ENCODE measurements around the gene PAK1. TPM values are rescaled to one million over a fixed set of nuclear protein-coding genes. Genes with fewer than 3 reads are reported as not detected.

The PAK1 gene
- total and polyA plus RNA-seq, 9 of the 15 experiments (the other 6 are each of a cell fraction or from before 2014, with no cell fraction given): 0.52 to 11.7 (median 1.9) TPM

DNA sequence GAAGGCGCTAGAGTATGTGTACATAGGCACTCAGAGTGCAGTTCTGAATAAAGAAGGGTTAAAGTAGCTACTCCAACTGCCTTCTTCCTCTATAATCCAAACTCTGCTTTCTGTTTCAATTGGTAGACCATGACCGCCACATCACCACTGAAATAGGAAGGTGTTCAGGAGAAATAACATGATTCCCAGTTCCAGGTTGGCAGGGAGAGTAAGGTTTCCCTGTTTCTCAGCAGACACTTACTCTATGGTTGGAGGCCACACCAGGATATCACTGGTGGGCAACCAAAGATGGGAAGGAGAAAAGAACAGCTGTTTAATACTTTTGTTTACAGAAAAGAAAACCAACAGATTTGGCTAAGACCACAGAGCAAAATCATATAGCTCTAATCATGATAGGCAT lies 37.9 kb downstream of the PAK1 start:
- FAIRE-seq (no peak), DNase-seq (ENCODE audit: extremely low read depth in 1 of 4, low spot score in 3 of 4) (no peak), ATAC-seq (no peak)
- H2AFZ ChIP-seq (ENCODE audit: low read depth, low read length): no peak overlapping the region
- ChIA-PET CTCF (ENCODE audit: low intra/inter-chr PET ratio) (interaction anchor here (0.7 kb wide), 1 partner anchor 132 kb away, joined by 3 read pairs; no protein-coding TSS in a partner anchor), POLR2A (no interaction called here)
- TF ChIP-seq CEBPB (tag; IDR thresholded peaks at IDR 0.05): no peak
- TF ChIP-seq, protein P1, sequence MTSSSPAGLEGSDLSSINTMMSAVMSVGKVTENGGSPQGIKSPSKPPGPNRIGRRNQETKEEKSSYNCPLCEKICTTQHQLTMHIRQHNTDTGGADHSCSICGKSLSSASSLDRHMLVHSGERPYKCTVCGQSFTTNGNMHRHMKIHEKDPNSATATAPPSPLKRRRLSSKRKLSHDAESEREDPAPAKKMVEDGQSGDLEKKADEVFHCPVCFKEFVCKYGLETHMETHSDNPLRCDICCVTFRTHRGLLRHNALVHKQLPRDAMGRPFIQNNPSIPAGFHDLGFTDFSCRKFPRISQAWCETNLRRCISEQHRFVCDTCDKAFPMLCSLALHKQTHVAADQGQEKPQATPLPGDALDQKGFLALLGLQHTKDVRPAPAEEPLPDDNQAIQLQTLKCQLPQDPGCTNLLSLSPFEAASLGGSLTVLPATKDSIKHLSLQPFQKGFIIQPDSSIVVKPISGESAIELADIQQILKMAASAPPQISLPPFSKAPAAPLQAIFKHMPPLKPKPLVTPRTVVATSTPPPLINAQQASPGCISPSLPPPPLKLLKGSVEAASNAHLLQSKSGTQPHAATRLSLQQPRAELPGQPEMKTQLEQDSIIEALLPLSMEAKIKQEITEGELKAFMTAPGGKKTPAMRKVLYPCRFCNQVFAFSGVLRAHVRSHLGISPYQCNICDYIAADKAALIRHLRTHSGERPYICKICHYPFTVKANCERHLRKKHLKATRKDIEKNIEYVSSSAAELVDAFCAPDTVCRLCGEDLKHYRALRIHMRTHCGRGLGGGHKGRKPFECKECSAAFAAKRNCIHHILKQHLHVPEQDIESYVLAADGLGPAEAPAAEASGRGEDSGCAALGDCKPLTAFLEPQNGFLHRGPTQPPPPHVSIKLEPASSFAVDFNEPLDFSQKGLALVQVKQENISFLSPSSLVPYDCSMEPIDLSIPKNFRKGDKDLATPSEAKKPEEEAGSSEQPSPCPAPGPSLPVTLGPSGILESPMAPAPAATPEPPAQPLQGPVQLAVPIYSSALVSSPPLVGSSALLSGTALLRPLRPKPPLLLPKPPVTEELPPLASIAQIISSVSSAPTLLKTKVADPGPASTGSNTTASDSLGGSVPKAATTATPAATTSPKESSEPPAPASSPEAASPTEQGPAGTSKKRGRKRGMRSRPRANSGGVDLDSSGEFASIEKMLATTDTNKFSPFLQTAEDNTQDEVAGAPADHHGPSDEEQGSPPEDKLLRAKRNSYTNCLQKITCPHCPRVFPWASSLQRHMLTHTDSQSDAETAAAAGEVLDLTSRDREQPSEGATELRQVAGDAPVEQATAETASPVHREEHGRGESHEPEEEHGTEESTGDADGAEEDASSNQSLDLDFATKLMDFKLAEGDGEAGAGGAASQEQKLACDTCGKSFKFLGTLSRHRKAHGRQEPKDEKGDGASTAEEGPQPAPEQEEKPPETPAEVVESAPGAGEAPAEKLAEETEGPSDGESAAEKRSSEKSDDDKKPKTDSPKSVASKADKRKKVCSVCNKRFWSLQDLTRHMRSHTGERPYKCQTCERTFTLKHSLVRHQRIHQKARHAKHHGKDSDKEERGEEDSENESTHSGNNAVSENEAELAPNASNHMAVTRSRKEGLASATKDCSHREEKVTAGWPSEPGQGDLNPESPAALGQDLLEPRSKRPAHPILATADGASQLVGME (CRISPR knock-in tag; IDR thresholded peaks at IDR 0.05): no peak
- TF ChIP-seq, protein P2, sequence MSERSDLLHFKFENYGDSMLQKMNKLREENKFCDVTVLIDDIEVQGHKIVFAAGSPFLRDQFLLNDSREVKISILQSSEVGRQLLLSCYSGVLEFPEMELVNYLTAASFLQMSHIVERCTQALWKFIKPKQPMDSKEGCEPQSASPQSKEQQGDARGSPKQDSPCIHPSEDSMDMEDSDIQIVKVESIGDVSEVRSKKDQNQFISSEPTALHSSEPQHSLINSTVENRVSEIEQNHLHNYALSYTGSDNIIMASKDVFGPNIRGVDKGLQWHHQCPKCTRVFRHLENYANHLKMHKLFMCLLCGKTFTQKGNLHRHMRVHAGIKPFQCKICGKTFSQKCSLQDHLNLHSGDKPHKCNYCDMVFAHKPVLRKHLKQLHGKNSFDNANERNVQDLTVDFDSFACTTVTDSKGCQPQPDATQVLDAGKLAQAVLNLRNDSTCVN (CRISPR knock-in tag; IDR thresholded peaks at IDR 0.05): no peak
- TF ChIP-seq, protein P3, sequence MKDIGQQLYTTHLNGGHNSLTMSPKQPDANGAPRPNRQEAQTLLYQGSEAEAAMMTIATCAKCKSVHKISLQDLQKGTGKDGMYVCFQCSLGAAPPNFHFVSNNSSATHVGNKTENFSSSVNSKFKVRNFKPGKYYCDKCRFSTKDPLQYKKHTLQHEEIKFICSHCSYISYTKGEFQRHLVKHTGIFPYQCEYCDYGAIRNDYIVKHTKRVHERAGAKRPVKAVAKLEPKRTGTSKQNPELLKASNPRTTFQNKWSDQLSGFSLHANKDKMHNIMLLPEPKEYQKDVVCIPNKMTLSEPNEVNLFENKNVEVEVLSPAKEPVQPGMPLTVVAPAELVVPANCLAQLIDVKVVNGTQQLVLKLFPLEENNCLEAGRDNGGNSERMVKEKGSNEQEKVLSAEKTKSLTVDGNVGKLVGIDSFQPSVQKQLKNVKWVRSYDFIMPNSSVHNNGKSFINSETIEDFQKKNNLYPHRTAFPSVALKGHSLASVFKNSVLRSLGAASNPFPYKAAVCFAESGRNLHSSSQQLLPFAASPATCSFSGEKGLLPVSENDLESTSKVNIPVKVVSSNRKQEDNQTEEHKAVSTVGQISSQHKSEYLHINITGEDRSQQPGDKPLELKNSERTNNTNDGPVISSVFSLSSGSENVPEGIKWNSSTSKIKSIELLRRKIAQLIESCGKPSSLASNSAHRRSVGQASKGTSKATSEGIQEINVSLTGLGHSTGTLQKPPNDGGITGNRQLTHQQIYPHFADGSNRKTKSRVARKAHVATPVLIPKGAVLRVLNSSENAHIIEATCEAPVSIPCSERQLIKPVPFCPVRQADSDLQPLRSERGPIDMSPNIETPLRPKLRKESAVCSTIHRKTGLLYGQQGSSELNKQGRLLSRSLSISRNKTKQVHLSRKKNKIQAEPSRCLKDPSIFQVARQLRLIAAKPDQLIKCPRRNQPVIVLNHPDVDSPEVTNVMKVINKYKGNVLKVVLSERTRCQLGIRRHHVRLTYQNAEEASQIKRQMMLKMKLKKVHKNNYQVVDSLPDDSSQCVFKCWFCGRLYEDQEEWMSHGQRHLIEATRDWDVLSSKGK (CRISPR knock-in tag; IDR thresholded peaks at IDR 0.05): no peak
- TF ChIP-seq, protein P4, sequence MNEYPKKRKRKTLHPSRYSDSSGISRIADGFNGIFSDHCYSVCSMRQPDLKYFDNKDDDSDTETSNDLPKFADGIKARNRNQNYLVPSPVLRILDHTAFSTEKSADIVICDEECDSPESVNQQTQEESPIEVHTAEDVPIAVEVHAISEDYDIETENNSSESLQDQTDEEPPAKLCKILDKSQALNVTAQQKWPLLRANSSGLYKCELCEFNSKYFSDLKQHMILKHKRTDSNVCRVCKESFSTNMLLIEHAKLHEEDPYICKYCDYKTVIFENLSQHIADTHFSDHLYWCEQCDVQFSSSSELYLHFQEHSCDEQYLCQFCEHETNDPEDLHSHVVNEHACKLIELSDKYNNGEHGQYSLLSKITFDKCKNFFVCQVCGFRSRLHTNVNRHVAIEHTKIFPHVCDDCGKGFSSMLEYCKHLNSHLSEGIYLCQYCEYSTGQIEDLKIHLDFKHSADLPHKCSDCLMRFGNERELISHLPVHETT (CRISPR knock-in tag; conservative IDR thresholded peaks at IDR 0.05 in 1 of 2, IDR thresholded peaks at IDR 0.05 in 1 of 2): no peak
- no peak for TF ChIP-seq MCM7 (IDR thresholded peaks at IDR 0.05)
- no peaks in the 10 kb centered on the region for H3K9me3 ChIP-seq (replicated peaks; ENCODE audit: control insufficient read depth, insufficient read depth, low read depth, low read length)
- H3K36me3 ChIP-seq (ENCODE audit: control insufficient read depth, insufficient read depth, low read length): no peaks in the 10 kb centered on the region
- WGBS (ENCODE audit: insufficient coverage, low coverage, missing lambda C conversion rate): 13% methylated on average over 2 of the region's 2 CpGs
- intact Hi-C loops (cut with micrococcal nuclease): no loop called here
- no peaks in the 10 kb centered on the region; a peak in 1 of 5 replicates for H3K4me1 ChIP-seq (replicated peaks in 1 of 2; ENCODE audit: control insufficient read depth in 2 of 2, insufficient read depth in 2 of 2, low read length in 2 of 2)
- in situ Hi-C loops (cut with MboI): no loop called here
- H3K9ac ChIP-seq (ENCODE audit: insufficient read depth in 1 of 2, low read depth in 2 of 2, low read length in 2 of 2): no peak overlapping the region
- BruUV-seq (replicated peaks): no TSS peak
- no peaks in the 10 kb centered on the region for H4K20me1 ChIP-seq (replicated peaks; ENCODE audit: control insufficient read depth, insufficient read depth, low read length)
- H3K27me3 ChIP-seq (ENCODE audit: control insufficient read depth in 2 of 2, insufficient read depth in 2 of 2, low read length in 2 of 2): no peaks in the 10 kb centered on the region; a peak in 2 of 5 replicates
- no peak overlapping the region for H3K4me3 ChIP-seq
- no peak overlapping the region for H3K27ac ChIP-seq (ENCODE audit: extremely low read depth, low read depth, low read length)
- H3K79me2 ChIP-seq (ENCODE audit: control insufficient read depth, insufficient read depth, low read length): no peaks in the 10 kb centered on the region
- no peak overlapping the region for H3K4me2 ChIP-seq (ENCODE audit: insufficient read depth, low read length)
- no peaks in the 10 kb centered on the region for H3K9me1 ChIP-seq (ENCODE audit: control insufficient read depth, insufficient read depth, low read length)
